ENCODE results near the gene TIMM10B.

Gene TIMM10B

GRCh38 chr11:6455070-6455469, 26.2 kb upstream of the TIMM10B start:
- in situ Hi-C loops (cut with MboI; ENCODE audit: low pct_unique_long_range_greater_than_20kb, low sequenced_read_pairs, unreplicated experiment): no loop called here
- no peak for DNase-seq (ENCODE audit: low spot score)
- no peak for TF ChIP-seq CTCF (IDR thresholded peaks at IDR 0.05; ENCODE audit: extremely low read depth, insufficient read depth, missing control alignments)

DNA sequence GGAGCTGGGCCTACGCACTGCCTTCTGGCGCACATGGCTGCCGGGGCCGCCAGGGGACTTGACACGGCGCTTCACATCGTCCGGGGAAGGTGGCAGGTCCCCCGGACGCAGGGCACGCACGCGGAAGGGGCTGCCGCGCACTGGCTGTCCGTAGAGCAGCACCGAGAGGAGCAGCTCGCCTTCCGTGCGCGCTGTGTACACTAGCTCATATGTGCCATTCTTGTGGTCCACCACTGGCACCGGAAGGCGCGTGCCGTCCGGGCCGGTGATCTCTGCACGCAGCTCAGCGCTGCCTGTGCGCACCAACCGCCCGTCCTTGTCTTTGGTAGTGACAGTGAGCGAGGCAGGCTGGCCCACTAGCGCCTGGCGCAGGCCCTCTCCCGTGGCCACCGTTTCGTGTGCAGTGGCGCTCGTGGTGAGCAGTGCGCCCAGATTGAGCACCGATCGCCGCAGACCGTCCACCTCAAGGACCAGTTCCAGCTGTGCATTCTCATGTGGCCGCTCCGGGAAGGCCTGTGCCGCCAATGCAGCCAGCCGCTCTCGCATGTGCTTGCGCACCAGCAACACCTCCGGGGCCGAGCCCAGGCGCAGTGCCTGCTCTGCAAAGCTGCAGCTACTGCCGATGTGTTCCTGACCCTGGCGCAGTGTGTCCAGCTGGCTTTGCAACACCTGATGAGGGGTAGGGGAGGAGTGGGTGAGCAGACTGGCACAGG, 24.8 kb upstream of the TIMM10B start:
- TF ChIP-seq CTCF (IDR thresholded peaks at IDR 0.05; ENCODE audit: extremely low read depth, insufficient read depth, missing control alignments): no peak
- no peak for DNase-seq (ENCODE audit: low spot score)
- in situ Hi-C loops (cut with MboI; ENCODE audit: low pct_unique_long_range_greater_than_20kb, low sequenced_read_pairs, unreplicated experiment): no loop called here

DNA sequence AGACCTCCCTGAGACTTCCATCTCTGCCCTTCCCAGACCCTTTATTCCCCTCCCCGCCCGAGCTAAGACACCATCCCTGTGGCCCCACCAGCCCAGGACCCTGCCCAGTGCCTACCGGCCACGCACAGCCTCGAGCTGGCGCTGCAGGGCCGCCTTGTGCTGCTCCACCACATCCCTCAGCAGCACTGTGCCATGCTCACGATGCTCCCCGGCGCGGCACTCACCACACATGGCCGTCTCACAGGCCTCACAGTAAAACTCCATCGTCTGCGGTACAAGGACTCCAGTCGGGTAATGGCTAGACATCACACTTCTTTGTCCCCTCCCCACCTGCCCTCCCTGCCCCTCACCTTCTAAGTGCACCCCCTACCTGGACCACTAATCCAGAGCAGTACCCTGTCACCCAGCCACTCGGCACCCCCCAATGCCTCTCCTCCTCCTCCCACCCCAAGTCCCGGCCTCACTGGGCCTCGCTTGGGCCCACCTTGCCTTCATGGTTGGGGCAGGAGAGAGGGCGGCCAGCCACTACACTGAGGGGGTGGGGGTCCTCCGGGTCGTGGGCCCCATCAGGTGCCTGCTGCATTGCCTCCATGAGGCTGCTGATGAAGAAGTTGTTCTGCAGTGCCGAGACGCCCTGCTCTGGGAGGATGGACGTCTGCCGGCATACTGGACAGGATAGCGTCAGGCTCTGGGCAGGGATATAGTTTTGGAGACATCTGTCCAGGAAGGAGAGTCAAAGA, 23.6 kb upstream of the TIMM10B start:
- in situ Hi-C loops (cut with MboI; ENCODE audit: low pct_unique_long_range_greater_than_20kb, low sequenced_read_pairs, unreplicated experiment): no loop called here
- DNase-seq (ENCODE audit: low spot score): no peak
- TF ChIP-seq CTCF (IDR thresholded peaks at IDR 0.05; ENCODE audit: extremely low read depth, insufficient read depth, missing control alignments): no peak

DNA sequence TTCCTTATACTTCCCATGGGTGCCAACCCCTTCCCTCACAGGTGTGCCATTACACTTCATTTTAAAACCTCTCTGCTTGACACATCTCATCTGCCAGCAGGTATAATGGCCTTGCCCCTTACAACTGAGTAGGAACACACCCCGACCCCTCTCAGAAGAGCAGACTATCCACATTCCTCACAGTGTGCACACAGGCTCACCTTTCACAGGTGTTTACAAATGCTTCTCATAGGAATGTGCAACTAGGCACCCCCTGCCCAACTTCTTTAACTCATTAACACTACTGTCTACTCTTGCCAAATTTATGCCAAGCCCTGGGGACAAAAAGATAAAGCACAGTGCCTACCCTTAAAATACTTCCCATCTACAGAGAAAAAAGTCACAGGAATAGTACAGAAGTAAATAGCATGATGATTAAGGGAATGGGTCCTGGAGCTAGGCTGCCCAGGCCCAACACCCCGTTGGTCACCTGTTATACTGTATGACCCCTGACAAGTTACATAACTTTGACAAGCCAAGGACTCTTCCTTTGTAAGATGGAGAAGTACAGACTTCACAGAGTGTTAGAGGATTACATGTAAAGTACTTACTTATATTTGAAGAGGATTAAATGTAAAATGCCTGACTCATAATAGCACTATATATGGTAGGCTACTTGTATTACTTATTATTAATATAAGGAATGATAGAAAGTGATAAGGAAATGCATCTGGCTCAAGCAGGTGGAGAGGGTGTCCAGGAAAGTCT, 22.8 kb upstream of the TIMM10B start:
- in situ Hi-C loops (cut with MboI; ENCODE audit: low pct_unique_long_range_greater_than_20kb, low sequenced_read_pairs, unreplicated experiment): no loop called here
- TF ChIP-seq CTCF (IDR thresholded peaks at IDR 0.05; ENCODE audit: extremely low read depth, insufficient read depth, missing control alignments): no peak

GRCh38 chr11:6459099-6459450, 22.2 kb upstream of the TIMM10B start:
- in situ Hi-C loops (cut with MboI; ENCODE audit: low pct_unique_long_range_greater_than_20kb, low sequenced_read_pairs, unreplicated experiment): no loop called here
- no peak for TF ChIP-seq CTCF (IDR thresholded peaks at IDR 0.05; ENCODE audit: extremely low read depth, insufficient read depth, missing control alignments)
- DNase-seq (ENCODE audit: low spot score): no peak

More for the DNA sequence above, 22.8 kb upstream of the TIMM10B start:
- DNase-seq (ENCODE audit: low spot score): no peak

GRCh38 chr11:6468712-6469495, 12.4 kb upstream of the TIMM10B start:
- peak; percentile 88 for DNase-seq (ENCODE audit: low spot score)
- in situ Hi-C loops (cut with MboI; ENCODE audit: low pct_unique_long_range_greater_than_20kb, low sequenced_read_pairs, unreplicated experiment): no loop called here
- no peak for TF ChIP-seq CTCF (IDR thresholded peaks at IDR 0.05; ENCODE audit: extremely low read depth, insufficient read depth, missing control alignments)
